Measurements from ENCODE around the gene TOMM40. TPM values are rescaled to one million over a fixed set of nuclear protein-coding genes. Genes with fewer than 3 reads are reported as not detected.
"Not testable (repeated sequence)": the region's sequence is repeated elsewhere in the genome, so short reads cannot be mapped to it uniquely, and the experiment has no call there.

TOMM40 gene
- total RNA-seq, 1 experiment from 2014 or later, result 180 TPM

- H3K14ac ChIP-seq (ENCODE audit: insufficient read depth, low read length), result no peak overlapping the region
- no peaks in the 10 kb centered on the region for H3K9me3 ChIP-seq (ENCODE audit: control insufficient read depth, low read depth, low read length)
- no peak overlapping the region for H3K27ac Mint-ChIP-seq
- H3K4me3 Mint-ChIP-seq, result no peak overlapping the region
- H2BK120ac ChIP-seq (ENCODE audit: low read depth, low read length, poor library complexity, severe bottlenecking), result no peak overlapping the region
- H2BK20ac ChIP-seq (ENCODE audit: low read depth, low read length, poor library complexity, severe bottlenecking), result no peak overlapping the region
- no peak overlapping the region for H2BK12ac ChIP-seq (ENCODE audit: insufficient read length, low read depth, low read length)
- H4K8ac ChIP-seq (replicated peaks; ENCODE audit: insufficient read length, low read depth, low read length), result no peak overlapping the region
- no peak overlapping the region for H3K23ac ChIP-seq (ENCODE audit: insufficient read length, low read depth, low read length)
- H3K9ac ChIP-seq (ENCODE audit: extremely low read depth, insufficient read length, low read length), result no peak overlapping the region
- no peak overlapping the region for H2BK5ac ChIP-seq (ENCODE audit: insufficient read length, low read length)
- no peak for TF ChIP-seq CTCF (conservative IDR thresholded peaks at IDR 0.05)
- no peaks in the 10 kb centered on the region for H3K9me3 Mint-ChIP-seq
- peaks cover 5% of the 10 kb centered on the region; the same call in 1 of the 2 replicates for H3K79me2 ChIP-seq (ENCODE audit: insufficient read depth, low read length)
- no peak overlapping the region for H3K27ac ChIP-seq (ENCODE audit: insufficient read length, low read depth, low read length)
- H4K91ac ChIP-seq (ENCODE audit: insufficient read length, low read depth, low read length), result no peak overlapping the region
- H3K18ac ChIP-seq (ENCODE audit: insufficient read length, low read depth, low read length), result no peak overlapping the region
- no peaks in the 10 kb centered on the region for H3K27me3 Mint-ChIP-seq (ENCODE audit: low read depth)
- no peak for DNase-seq
- no peak overlapping the region for H3T11ph ChIP-seq (ENCODE audit: low read length)
- peaks cover 5 to 9% of the 10 kb centered on the region in 2 experiments; a peak in 3 of 4 replicates for H3K4me1 Mint-ChIP-seq
- no peak overlapping the region for H2AFZ ChIP-seq (ENCODE audit: low read length)
- H3K4ac ChIP-seq (ENCODE audit: low read depth, low read length), result no peak overlapping the region
- peaks cover 8% of the 10 kb centered on the region for H3K79me1 ChIP-seq (ENCODE audit: insufficient read depth, low read depth, low read length, poor library complexity, severe bottlenecking)
- H2BK15ac ChIP-seq (ENCODE audit: low read depth, low read length), result no peak overlapping the region
- H3K23me2 ChIP-seq (ENCODE audit: insufficient read length, low read depth, low read length, poor library complexity, severe bottlenecking), result no peaks in the 10 kb centered on the region
- H4K5ac ChIP-seq (ENCODE audit: insufficient read length, low read depth, low read length), result no peak overlapping the region
- no peak overlapping the region for H2AK5ac ChIP-seq (ENCODE audit: insufficient read length, low read length)
- H3K27me3 ChIP-seq (ENCODE audit: insufficient read depth, low read length), result no peaks in the 10 kb centered on the region
- WGBS (ENCODE audit: extremely low coverage, insufficient read length, low lambda C conversion rate), result no CpG with 5 or more reads among the region's 4 CpGs
- H4K20me1 ChIP-seq (ENCODE audit: control insufficient read depth, insufficient read depth, insufficient read length), result no peaks in the 10 kb centered on the region
- H3K4me2 ChIP-seq (ENCODE audit: insufficient read depth, insufficient read length, low read length), result no peak overlapping the region
- peaks cover 15 to 57% (median 57%) of the 10 kb centered on the region in 3 experiments; a peak in 6 of 7 replicates for H3K36me3 Mint-ChIP-seq (ENCODE audit: insufficient read depth in 1 of 3, low read depth in 3 of 3)
- H3K4me1 ChIP-seq (ENCODE audit: insufficient read depth, low read length), result no peaks in the 10 kb centered on the region
- no peak overlapping the region for H3K56ac ChIP-seq (ENCODE audit: insufficient read length, low read depth, low read length)
Measured at GRCh38 chr19:44857837-44858236, 33.2 kb upstream of the TOMM40 start.

GRCh38 chr19:44861576-44861975 is 29.5 kb upstream of the TOMM40 start:
- H3K14ac ChIP-seq (ENCODE audit: insufficient read depth, low read length); H3K27me3 ChIP-seq (ENCODE audit: insufficient read depth, low read length); H3T11ph ChIP-seq (ENCODE audit: low read length); H3K9me3 Mint-ChIP-seq; H3K4me2 ChIP-seq (ENCODE audit: insufficient read depth, insufficient read length, low read length); H2BK15ac ChIP-seq (ENCODE audit: low read depth, low read length); H3K23me2 ChIP-seq (ENCODE audit: insufficient read length, low read depth, low read length, poor library complexity, severe bottlenecking); H3K4me1 Mint-ChIP-seq; H3K23ac ChIP-seq (ENCODE audit: insufficient read length, low read depth, low read length); H3K27me3 Mint-ChIP-seq (ENCODE audit: low read depth); H3K4me3 Mint-ChIP-seq; H2AK5ac ChIP-seq (ENCODE audit: insufficient read length, low read length); H2BK20ac ChIP-seq (ENCODE audit: low read depth, low read length, poor library complexity, severe bottlenecking); H4K5ac ChIP-seq (ENCODE audit: insufficient read length, low read depth, low read length); H2BK12ac ChIP-seq (ENCODE audit: insufficient read length, low read depth, low read length); H2BK120ac ChIP-seq (ENCODE audit: low read depth, low read length, poor library complexity, severe bottlenecking); H4K91ac ChIP-seq (ENCODE audit: insufficient read length, low read depth, low read length); H3K4me1 ChIP-seq (ENCODE audit: insufficient read depth, low read length); H4K8ac ChIP-seq (replicated peaks; ENCODE audit: insufficient read length, low read depth, low read length); H3K79me2 ChIP-seq (ENCODE audit: insufficient read depth, low read length); H3K4ac ChIP-seq (ENCODE audit: low read depth, low read length); DNase-seq; H3K56ac ChIP-seq (ENCODE audit: insufficient read length, low read depth, low read length); H3K27ac ChIP-seq (ENCODE audit: insufficient read length, low read depth, low read length); H3K9ac ChIP-seq (ENCODE audit: extremely low read depth, insufficient read length, low read length); H3K18ac ChIP-seq (ENCODE audit: insufficient read length, low read depth, low read length); H2BK5ac ChIP-seq (ENCODE audit: insufficient read length, low read length); H3K79me1 ChIP-seq (ENCODE audit: insufficient read depth, low read depth, low read length, poor library complexity, severe bottlenecking); H3K9me3 ChIP-seq (ENCODE audit: control insufficient read depth, low read depth, low read length); H4K20me1 ChIP-seq (ENCODE audit: control insufficient read depth, insufficient read depth, insufficient read length); H2AFZ ChIP-seq (ENCODE audit: low read length): not testable (repeated sequence)
- Mint-ChIP-seq H3K36me3 (ENCODE audit: insufficient read depth in 1 of 3, low read depth in 3 of 3) (peaks cover 29 to 66% (median 58%) of the 10 kb centered on the region in 3 experiments; a peak in 6 of 7 replicates), H3K27ac (peak overlapping the region in 1 of 3 experiments; percentile 22; a peak in 1 of 7 replicates)
- WGBS (ENCODE audit: extremely low coverage, insufficient read length, low lambda C conversion rate), result no CpG with 5 or more reads among the region's 3 CpGs
